ENCODE measurements around the gene TAS1R3.

The TAS1R3 gene

GRCh38 chr1:1331068-1331965 is at the start of gene TAS1R3:
TSS of gene TAS1R3 (plus strand) at chr1:1331280. CDS start at chr1:1331346, 66 bp downstream.
- DNase-seq (ENCODE audit: low read depth in 2 of 2), result no peak

DNA sequence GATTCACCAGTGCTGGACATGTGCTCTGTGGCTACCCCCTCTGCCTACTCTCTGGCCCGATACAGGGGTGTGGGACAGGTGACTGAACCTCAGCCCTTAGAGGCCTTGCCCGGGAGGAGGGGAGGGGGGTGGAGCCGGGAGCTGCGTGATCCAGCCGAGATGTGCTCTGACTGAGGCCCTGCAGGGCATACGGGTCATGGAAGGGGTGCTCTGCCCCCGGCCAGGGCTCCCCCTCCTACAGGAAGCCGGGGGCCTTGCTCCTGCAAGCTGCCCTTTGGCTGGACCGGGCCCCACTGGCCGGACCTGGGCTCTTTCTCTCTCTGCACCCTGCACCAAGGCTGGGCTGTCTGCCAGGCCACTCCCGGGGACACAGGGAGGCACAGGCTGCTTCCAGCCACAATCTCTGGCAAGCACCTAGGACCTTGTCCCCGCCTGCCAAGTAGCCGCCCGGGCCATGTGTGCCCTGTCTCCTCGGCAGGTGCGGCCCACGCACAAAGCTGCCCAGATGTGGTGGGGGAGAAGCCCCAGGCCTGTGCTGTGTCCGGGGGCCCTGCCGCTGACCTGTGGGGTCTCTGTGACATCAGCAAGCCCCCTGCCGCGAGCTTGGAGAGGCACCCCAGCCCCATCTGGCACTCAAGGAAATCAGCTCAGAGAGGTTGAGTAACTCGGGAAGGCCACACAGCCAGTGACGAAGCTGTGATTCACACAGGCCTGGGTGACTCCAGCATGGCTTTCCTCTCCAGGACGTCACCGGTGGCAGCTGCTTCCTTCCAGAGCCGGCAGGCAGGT is 49.4 kb upstream of the TAS1R3 start:
- DNase-seq (ENCODE audit: low read depth in 2 of 2), result no peak

GRCh38 chr1:1282998-1283397 is 48.1 kb upstream of the TAS1R3 start:
- DNase-seq (ENCODE audit: low read depth in 2 of 2), result no peak

GRCh38 chr1:1283821-1284220 is 47.3 kb upstream of the TAS1R3 start:
- no peak for DNase-seq (ENCODE audit: low read depth in 2 of 2)

DNA sequence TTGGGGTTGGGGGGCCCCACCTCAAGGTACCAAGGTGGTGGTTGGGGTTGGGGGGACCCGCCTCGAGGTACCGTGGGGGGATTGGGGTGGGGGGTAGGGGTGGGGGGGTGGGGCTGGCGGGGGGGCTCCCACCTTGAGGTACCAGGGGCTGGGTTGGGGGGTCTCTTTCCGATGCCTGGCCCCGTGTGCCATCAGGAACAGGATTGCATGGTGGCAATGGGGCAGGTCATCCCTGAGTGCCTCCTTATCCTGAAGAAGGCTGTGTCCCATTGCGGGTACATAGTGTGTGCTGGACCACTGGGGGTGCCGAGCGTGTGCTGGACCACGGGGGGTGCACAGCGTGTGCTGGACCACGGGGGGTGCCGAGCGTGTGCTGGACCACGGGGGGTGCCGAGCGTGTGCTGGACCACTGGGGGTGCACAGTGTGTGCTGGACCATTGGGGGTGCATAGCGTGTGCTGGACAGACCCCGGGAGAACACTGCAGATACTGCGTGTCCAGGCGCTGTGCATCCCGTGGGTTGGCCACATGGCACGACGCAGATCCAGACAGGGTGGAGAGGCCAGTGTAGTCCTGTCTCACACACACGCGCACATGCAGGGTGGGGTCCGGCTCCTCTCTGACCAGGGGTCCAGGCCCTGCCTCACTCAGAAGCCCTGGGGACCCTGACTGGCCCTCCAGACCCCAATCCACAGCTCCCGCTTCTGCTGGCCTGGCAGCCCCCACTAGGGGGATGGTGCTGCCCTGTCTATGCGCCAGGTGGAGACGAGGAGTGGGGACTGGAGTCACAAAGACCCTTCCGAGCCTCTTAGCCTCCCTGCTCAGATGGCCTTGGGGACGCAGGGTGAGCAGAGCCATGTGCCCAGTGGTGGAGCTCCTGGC is 46.6 kb upstream of the TAS1R3 start:
- no peak for DNase-seq (ENCODE audit: low read depth in 2 of 2)

DNA sequence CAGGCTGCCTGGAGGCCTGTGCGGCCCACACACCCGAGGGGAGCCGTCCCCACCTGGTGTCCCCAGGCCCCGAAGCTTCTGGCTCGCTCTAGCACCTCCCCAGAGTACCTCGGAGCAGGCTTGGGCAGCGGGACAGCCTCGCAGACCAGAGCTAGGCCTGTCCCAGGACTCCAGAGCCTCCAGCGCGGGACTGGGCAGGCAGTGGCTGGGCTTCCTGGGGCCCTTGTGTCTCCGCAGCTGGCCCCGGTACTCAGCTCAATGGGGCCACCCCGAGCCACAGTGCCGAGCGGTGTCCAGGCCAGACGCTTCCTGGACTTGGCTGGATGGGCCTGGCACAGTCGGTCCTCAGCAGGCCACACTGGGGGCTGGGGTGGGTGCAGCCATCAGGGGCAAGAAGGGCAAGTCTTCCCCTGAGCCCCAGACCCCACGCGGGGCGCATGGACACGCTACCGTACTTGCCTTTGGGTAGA is 45.9 kb upstream of the TAS1R3 start:
- no peak for DNase-seq (ENCODE audit: low read depth in 2 of 2)

DNA sequence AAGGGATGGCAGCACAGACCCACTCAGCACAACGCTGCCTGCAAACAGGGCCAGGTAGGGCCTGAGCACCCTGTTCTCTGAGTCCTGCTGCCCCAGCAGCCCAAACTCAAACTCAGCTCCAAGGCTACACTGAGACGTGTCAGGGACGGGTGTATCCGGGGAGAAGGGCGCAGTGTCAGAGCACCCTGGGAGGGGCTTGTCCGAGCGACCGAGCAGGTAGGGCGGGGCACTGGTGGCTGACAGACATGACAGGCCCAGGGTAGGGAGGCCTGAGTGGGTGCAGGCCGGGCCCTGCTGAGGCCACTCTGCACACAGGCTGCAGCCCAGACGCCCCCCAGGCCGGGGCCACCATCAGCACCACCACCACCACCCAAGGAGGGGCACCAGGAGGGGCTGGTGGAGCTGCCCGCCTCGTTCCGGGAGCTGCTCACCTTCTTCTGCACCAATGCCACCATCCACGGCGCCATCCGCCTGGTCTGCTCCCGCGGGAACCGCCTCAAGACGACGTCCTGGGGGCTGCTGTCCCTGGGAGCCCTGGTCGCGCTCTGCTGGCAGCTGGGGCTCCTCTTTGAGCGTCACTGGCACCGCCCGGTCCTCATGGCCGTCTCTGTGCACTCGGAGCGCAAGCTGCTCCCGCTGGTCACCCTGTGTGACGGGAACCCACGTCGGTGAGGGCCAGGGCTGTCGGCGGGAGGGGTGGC is 45.3 kb upstream of the TAS1R3 start:
- DNase-seq (ENCODE audit: low read depth in 2 of 2), result no peak

GRCh38 chr1:1286313-1287261 is 44.5 kb upstream of the TAS1R3 start:
- DNase-seq (ENCODE audit: low read depth in 2 of 2), result no peak

DNA sequence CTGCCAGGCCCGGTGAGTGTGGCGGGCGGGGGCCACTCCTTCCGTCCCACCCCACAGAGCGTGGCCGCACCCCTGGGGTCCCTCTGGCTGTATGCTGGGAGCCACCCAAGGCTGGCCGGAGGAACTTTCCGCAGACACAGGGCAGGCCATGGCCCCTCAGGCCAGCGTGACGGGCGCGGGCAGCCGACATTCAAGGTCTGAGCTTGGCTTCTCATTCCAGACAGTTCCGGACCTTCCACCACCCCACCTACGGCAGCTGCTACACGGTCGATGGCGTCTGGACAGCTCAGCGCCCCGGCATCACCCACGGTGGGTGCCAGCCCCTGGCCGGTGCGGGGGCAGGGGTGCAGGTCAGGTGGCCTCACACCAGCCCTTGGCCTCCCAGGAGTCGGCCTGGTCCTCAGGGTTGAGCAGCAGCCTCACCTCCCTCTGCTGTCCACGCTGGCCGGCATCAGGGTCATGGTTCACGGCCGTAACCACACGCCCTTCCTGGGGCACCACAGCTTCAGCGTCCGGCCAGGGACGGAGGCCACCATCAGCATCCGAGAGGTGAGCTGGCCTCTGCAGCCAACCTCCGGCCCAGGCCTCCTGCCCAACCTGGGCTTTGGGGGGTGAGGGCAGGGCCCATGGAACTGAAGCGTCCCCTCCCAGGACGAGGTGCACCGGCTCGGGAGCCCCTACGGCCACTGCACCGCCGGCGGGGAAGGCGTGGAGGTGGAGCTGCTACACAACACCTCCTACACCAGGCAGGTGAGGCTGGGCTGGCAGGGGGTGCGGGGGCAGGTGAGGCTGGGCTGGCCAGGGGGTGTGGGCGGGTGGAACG is 43.6 kb upstream of the TAS1R3 start:
- DNase-seq (ENCODE audit: low read depth in 2 of 2), result no peak

DNA sequence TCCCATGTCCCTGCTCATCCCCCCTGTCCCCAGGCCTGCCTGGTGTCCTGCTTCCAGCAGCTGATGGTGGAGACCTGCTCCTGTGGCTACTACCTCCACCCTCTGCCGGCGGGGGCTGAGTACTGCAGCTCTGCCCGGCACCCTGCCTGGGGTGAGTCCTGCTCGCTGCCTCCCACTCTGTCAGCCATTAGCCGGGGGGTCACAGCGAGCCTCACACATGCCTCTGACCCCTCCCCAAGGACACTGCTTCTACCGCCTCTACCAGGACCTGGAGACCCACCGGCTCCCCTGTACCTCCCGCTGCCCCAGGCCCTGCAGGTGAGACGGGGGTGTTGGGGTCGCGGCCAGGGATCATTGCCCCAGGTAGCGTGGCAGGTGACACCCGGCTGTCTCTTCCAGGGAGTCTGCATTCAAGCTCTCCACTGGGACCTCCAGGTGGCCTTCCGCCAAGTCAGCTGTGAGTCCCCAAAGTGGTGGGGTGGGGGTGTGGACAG is 40.8 kb upstream of the TAS1R3 start:
- DNase-seq (ENCODE audit: low read depth in 2 of 2), result peak in 1 of 2 donors; percentile 29

DNA sequence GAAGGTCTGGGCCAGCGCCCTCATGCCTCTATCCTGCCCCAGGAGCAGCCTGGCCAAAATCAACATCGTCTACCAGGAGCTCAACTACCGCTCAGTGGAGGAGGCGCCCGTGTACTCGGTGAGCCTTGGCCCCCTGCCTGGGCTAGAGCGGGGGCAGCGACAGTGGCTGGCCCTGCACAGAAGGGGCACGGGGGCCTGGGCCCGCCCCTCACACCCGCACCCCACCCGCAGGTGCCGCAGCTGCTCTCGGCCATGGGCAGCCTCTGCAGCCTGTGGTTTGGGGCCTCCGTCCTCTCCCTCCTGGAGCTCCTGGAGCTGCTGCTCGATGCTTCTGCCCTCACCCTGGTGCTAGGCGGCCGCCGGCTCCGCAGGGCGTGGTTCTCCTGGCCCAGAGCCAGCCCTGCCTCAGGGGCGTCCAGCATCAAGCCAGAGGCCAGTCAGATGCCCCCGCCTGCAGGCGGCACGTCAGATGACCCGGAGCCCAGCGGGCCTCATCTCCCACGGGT is 40.0 kb upstream of the TAS1R3 start:
- no peak for DNase-seq (ENCODE audit: low read depth in 2 of 2)

- peak in 1 of 2 donors; percentile 37 for DNase-seq (ENCODE audit: low read depth in 2 of 2)
These were observed 39.3 kb upstream of the TAS1R3 start for GRCh38 chr1:1291548-1292441.

GRCh38 chr1:1292442-1292779 is 38.7 kb upstream of the TAS1R3 start:
- DNase-seq (ENCODE audit: low read depth in 2 of 2), result no peak

- no peak for DNase-seq (ENCODE audit: low read depth in 2 of 2)
These were observed 38.2 kb upstream of the TAS1R3 start for GRCh38 chr1:1292851-1293250.

- DNase-seq (ENCODE audit: low read depth in 2 of 2), result no peak
These were observed 37.5 kb upstream of the TAS1R3 start for GRCh38 chr1:1293263-1294249.

DNA sequence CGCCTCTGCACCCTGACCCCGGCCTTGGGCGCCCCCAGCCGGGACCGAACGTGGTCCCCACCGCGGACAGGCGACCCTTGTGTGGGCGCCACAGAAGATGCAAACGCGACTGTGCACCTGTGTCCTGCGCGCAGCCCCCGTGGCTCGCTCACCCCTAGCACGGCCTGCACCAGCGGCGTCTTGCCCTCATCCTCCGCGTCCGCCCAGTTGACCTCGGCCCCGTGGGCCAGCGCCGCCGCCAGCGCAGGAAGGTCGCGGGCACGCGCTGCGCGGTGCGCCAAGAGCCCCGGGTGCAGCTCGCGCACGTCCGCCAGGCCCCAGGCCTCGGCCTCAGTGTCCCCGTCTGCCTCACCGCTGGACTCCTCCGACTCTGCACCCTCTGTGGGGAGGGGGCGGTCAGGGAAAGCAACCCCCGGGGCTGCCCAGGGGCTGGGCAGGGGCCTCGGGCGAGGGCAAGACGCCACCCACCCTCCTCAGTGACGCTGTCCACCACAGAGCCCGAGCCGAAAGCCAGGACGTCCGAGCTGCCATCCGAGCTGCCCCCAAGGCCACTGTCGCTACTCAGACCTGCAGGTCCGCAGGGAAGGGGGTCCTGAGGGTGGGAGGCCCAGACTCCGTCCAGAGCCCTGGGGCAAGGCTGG is 36.7 kb upstream of the TAS1R3 start:
- no peak for DNase-seq (ENCODE audit: low read depth in 2 of 2)

Data from stimulated activated CD8-positive, alpha-beta memory T cell treated with anti-CD3 and anti-CD28 coated beads, Interleukin-7, amount 100 ng/mL, for 1 hour (primary cell).